ENCODE measurements around the gene JAK3.

JAK3 gene

GRCh38 chr19:17796838-17797423 lies 50.9 kb downstream of the JAK3 start:
- TF ChIP-seq EZH2 (IDR thresholded peaks at IDR 0.05; ENCODE audit: borderline replicate concordance, low read length) (no peak), CTCF (IDR thresholded peaks at IDR 0.05; ENCODE audit: low read length) (no peak)
- H3K36me3 ChIP-seq (ENCODE audit: insufficient read depth, low read length), result no peaks in the 10 kb centered on the region
- no peaks in the 10 kb centered on the region for H3K4me1 ChIP-seq (ENCODE audit: insufficient read depth, low read length, severe bottlenecking)
- no peaks in the 10 kb centered on the region for H4K20me1 ChIP-seq (ENCODE audit: insufficient read depth, low read length)
- no peaks in the 10 kb centered on the region for H3F3A ChIP-seq (ENCODE audit: insufficient read depth, low read length)
- H3K9me3 ChIP-seq (ENCODE audit: low read length), result no peaks in the 10 kb centered on the region
- H3K9ac ChIP-seq (ENCODE audit: low read length), result no peak overlapping the region
- no peak overlapping the region for H2AFZ ChIP-seq (ENCODE audit: low read length)
- no peak overlapping the region for H3K4me2 ChIP-seq (ENCODE audit: low read length)
- H3K79me2 ChIP-seq (ENCODE audit: insufficient read depth, low read length), result no peaks in the 10 kb centered on the region
- no peaks in the 10 kb centered on the region for H3K9me2 ChIP-seq (ENCODE audit: low read depth, low read length)
- no peak overlapping the region for H3K4me3 ChIP-seq (ENCODE audit: low read depth, low read length, poor library complexity, severe bottlenecking)
- no peak overlapping the region for H3K27ac ChIP-seq (ENCODE audit: low read depth, low read length, poor library complexity, severe bottlenecking)
- peaks cover 3% of the 10 kb centered on the region; the same call in 1 of the 2 replicates for H3K27me3 ChIP-seq (ENCODE audit: insufficient read depth, low read length)

GRCh38 chr19:17796013-17796837 lies 51.6 kb downstream of the JAK3 start:
- Histone ChIP-seq H3K4me3 (ENCODE audit: low read depth, low read length, poor library complexity, severe bottlenecking) (no peak overlapping the region), H3K9me2 (ENCODE audit: low read depth, low read length) (no peaks in the 10 kb centered on the region), H4K20me1 (ENCODE audit: insufficient read depth, low read length) (no peaks in the 10 kb centered on the region), H3K9ac (ENCODE audit: low read length) (no peak overlapping the region), H3K27ac (ENCODE audit: low read depth, low read length, poor library complexity, severe bottlenecking) (no peak overlapping the region), H3K9me3 (ENCODE audit: low read length) (no peaks in the 10 kb centered on the region), H3K36me3 (ENCODE audit: insufficient read depth, low read length) (no peaks in the 10 kb centered on the region), H3F3A (ENCODE audit: insufficient read depth, low read length) (no peaks in the 10 kb centered on the region), H3K4me2 (ENCODE audit: low read length) (no peak overlapping the region), H3K27me3 (ENCODE audit: insufficient read depth, low read length) (peaks cover 3% of the 10 kb centered on the region; the same call in 1 of the 2 replicates), H2AFZ (ENCODE audit: low read length) (no peak overlapping the region), H3K4me1 (ENCODE audit: insufficient read depth, low read length, severe bottlenecking) (no peaks in the 10 kb centered on the region), H3K79me2 (ENCODE audit: insufficient read depth, low read length) (no peaks in the 10 kb centered on the region)
- TF ChIP-seq EZH2 (IDR thresholded peaks at IDR 0.05; ENCODE audit: borderline replicate concordance, low read length) (no peak), CTCF (IDR thresholded peaks at IDR 0.05; ENCODE audit: low read length) (no peak)

GRCh38 chr19:17795495-17795856 lies 52.3 kb downstream of the JAK3 start:
- Histone ChIP-seq H3K79me2 (ENCODE audit: insufficient read depth, low read length) (no peaks in the 10 kb centered on the region), H3K27ac (ENCODE audit: low read depth, low read length, poor library complexity, severe bottlenecking) (no peak overlapping the region), H3F3A (ENCODE audit: insufficient read depth, low read length) (no peaks in the 10 kb centered on the region), H3K4me3 (ENCODE audit: low read depth, low read length, poor library complexity, severe bottlenecking) (no peak overlapping the region), H3K4me2 (ENCODE audit: low read length) (no peak overlapping the region), H2AFZ (ENCODE audit: low read length) (no peak overlapping the region), H3K9ac (ENCODE audit: low read length) (no peak overlapping the region), H3K36me3 (ENCODE audit: insufficient read depth, low read length) (no peaks in the 10 kb centered on the region), H3K9me2 (ENCODE audit: low read depth, low read length) (no peaks in the 10 kb centered on the region), H3K4me1 (ENCODE audit: insufficient read depth, low read length, severe bottlenecking) (no peaks in the 10 kb centered on the region), H3K27me3 (ENCODE audit: insufficient read depth, low read length) (peaks cover 3% of the 10 kb centered on the region; the same call in 1 of the 2 replicates), H4K20me1 (ENCODE audit: insufficient read depth, low read length) (no peaks in the 10 kb centered on the region), H3K9me3 (ENCODE audit: low read length) (no peaks in the 10 kb centered on the region)
- TF ChIP-seq CTCF (IDR thresholded peaks at IDR 0.05; ENCODE audit: low read length) (no peak), EZH2 (IDR thresholded peaks at IDR 0.05; ENCODE audit: borderline replicate concordance, low read length) (no peak)
